ENCODE measurements around the gene MAST4.
"Not testable (repeated sequence)": the region's sequence is repeated elsewhere in the genome, so short reads cannot be mapped to it uniquely, and the experiment has no call there.

The MAST4 gene

DNA sequence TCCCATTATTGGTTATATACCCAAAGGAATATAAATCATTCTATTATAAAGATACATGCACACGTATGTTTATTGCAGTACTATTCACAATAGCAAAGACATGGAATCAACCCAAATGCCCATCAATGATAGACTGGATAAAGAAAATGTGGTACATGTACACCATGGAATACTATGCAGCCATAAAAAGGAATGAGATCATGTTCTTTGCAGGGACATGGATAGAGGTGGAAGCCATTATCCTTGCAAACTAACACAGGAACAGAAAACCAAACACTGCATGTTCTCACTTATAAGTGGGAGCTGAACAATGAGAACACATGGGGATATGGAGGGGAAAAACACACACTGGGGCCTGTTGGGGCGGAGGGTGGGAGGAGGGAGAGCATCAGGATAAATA, 99.6 kb downstream of the MAST4 start:
- not testable (repeated sequence) for H3K79me1 ChIP-seq (replicated peaks; ENCODE audit: low read length, poor library complexity, severe bottlenecking); H3K9ac ChIP-seq (ENCODE audit: low read length); H4K8ac ChIP-seq (ENCODE audit: low read length); H3K9me3 ChIP-seq (ENCODE audit: control insufficient read depth, low read length); H3K36me3 ChIP-seq (ENCODE audit: control insufficient read depth in 1 of 2, insufficient read depth in 2 of 2, low read depth in 1 of 2, low read length in 2 of 2); H2BK5ac ChIP-seq (ENCODE audit: low read depth, low read length, poor library complexity, severe bottlenecking); H3K23ac ChIP-seq (ENCODE audit: low read length in 2 of 2); H3K4me3 ChIP-seq (ENCODE audit: insufficient read depth in 1 of 2, low read depth in 1 of 2, low read length in 2 of 2); H3K27me3 ChIP-seq (ENCODE audit: control insufficient read depth in 1 of 2, insufficient read depth in 1 of 2, low read length in 2 of 2); H3K4ac ChIP-seq (ENCODE audit: low read depth in 1 of 2, low read length in 2 of 2); H2AFZ ChIP-seq (ENCODE audit: low read depth, low read length); H3K4me1 ChIP-seq (ENCODE audit: control insufficient read depth, insufficient read depth, low read depth, low read length); H3K18ac ChIP-seq (ENCODE audit: low read depth in 1 of 2, low read length in 2 of 2); H3K14ac ChIP-seq (ENCODE audit: low read length in 2 of 2); H3K4me2 ChIP-seq (ENCODE audit: low read length, poor library complexity, severe bottlenecking); H2BK15ac ChIP-seq (ENCODE audit: low read depth, poor library complexity, severe bottlenecking); H2BK12ac ChIP-seq (ENCODE audit: low read length in 2 of 2); H2AK5ac ChIP-seq (ENCODE audit: low read length, severe bottlenecking); DNase-seq; H2BK120ac ChIP-seq (ENCODE audit: low read depth, low read length); H3K27ac ChIP-seq (ENCODE audit: low read length, poor library complexity, severe bottlenecking); H4K91ac ChIP-seq (ENCODE audit: low read length)
- whole genome bisulfite sequencing = 85% methylated on average over 1 of the region's 2 CpGs

GRCh38 chr5:66697796-66698564, 101.8 kb downstream of the MAST4 start:
- 79% methylated on average over 6 of the region's 6 CpGs for WGBS

GRCh38 chr5:66701244-66701643, 105.1 kb downstream of the MAST4 start:
- Histone ChIP-seq H3K79me1 (replicated peaks; ENCODE audit: low read length, poor library complexity, severe bottlenecking) (no peaks in the 10 kb centered on the region), H2AK5ac (ENCODE audit: low read length, severe bottlenecking) (no peak overlapping the region), H3K9me3 (ENCODE audit: control insufficient read depth, low read length) (no peaks in the 10 kb centered on the region), H3K27me3 (ENCODE audit: control insufficient read depth in 1 of 2, insufficient read depth in 1 of 2, low read length in 2 of 2) (peaks cover 7 to 8% of the 10 kb centered on the region in 2 experiments), H3K4me2 (ENCODE audit: low read length, poor library complexity, severe bottlenecking) (no peak overlapping the region), H3K4me3 (ENCODE audit: insufficient read depth in 1 of 2, low read depth in 1 of 2, low read length in 2 of 2) (no peak overlapping the region), H3K14ac (ENCODE audit: low read length in 2 of 2) (no peak overlapping the region), H3K23ac (ENCODE audit: low read length in 2 of 2) (no peak overlapping the region), H3K27ac (ENCODE audit: low read length, poor library complexity, severe bottlenecking) (no peak overlapping the region), H2BK15ac (ENCODE audit: low read depth, poor library complexity, severe bottlenecking) (no peak overlapping the region), H2BK5ac (ENCODE audit: low read depth, low read length, poor library complexity, severe bottlenecking) (no peak overlapping the region), H2BK12ac (ENCODE audit: low read length in 2 of 2) (no peak overlapping the region), H3K4ac (ENCODE audit: low read depth in 1 of 2, low read length in 2 of 2) (no peak overlapping the region), H3K9ac (ENCODE audit: low read length) (no peak overlapping the region), H3K36me3 (ENCODE audit: control insufficient read depth in 1 of 2, insufficient read depth in 2 of 2, low read depth in 1 of 2, low read length in 2 of 2) (no peaks in the 10 kb centered on the region), H3K4me1 (ENCODE audit: control insufficient read depth, insufficient read depth, low read depth, low read length) (no peaks in the 10 kb centered on the region), H2BK120ac (ENCODE audit: low read depth, low read length) (no peak overlapping the region), H4K91ac (ENCODE audit: low read length) (no peak overlapping the region), H4K8ac (ENCODE audit: low read length) (no peak overlapping the region), H3K18ac (ENCODE audit: low read depth in 1 of 2, low read length in 2 of 2) (no peak overlapping the region), H2AFZ (ENCODE audit: low read depth, low read length) (no peak overlapping the region)
- 30% methylated on average over 1 of the region's 1 CpG for WGBS
- no peak for DNase-seq

More at GRCh38 chr5:66697796-66698564, 101.8 kb downstream of the MAST4 start:
- Histone ChIP-seq H2BK120ac (ENCODE audit: low read depth, low read length) (no peak overlapping the region), H3K9ac (ENCODE audit: low read length) (no peak overlapping the region), H4K8ac (ENCODE audit: low read length) (no peak overlapping the region), H2BK5ac (ENCODE audit: low read depth, low read length, poor library complexity, severe bottlenecking) (no peak overlapping the region), H3K79me1 (replicated peaks; ENCODE audit: low read length, poor library complexity, severe bottlenecking) (no peaks in the 10 kb centered on the region), H3K27me3 (ENCODE audit: control insufficient read depth in 1 of 2, insufficient read depth in 1 of 2, low read length in 2 of 2) (peaks cover 4 to 8% of the 10 kb centered on the region in 2 experiments), H4K91ac (ENCODE audit: low read length) (peak overlapping the region; percentile 15), H3K9me3 (ENCODE audit: control insufficient read depth, low read length) (no peaks in the 10 kb centered on the region), H2BK12ac (ENCODE audit: low read length in 2 of 2) (no peak overlapping the region), H3K18ac (ENCODE audit: low read depth in 1 of 2, low read length in 2 of 2) (no peak overlapping the region), H3K36me3 (ENCODE audit: control insufficient read depth in 1 of 2, insufficient read depth in 2 of 2, low read depth in 1 of 2, low read length in 2 of 2) (no peaks in the 10 kb centered on the region), H3K27ac (ENCODE audit: low read length, poor library complexity, severe bottlenecking) (no peak overlapping the region), H3K23ac (ENCODE audit: low read length in 2 of 2) (no peak overlapping the region), H2BK15ac (ENCODE audit: low read depth, poor library complexity, severe bottlenecking) (no peak overlapping the region), H2AK5ac (ENCODE audit: low read length, severe bottlenecking) (no peak overlapping the region), H2AFZ (ENCODE audit: low read depth, low read length) (no peak overlapping the region), H3K4me2 (ENCODE audit: low read length, poor library complexity, severe bottlenecking) (no peak overlapping the region), H3K4me3 (ENCODE audit: insufficient read depth in 1 of 2, low read depth in 1 of 2, low read length in 2 of 2) (no peak overlapping the region), H3K4me1 (ENCODE audit: control insufficient read depth, insufficient read depth, low read depth, low read length) (no peaks in the 10 kb centered on the region), H3K14ac (ENCODE audit: low read length in 2 of 2) (peak overlapping the region in 1 of 2 experiments; percentile 22), H3K4ac (ENCODE audit: low read depth in 1 of 2, low read length in 2 of 2) (no peak overlapping the region)
- DNase-seq = no peak

DNA sequence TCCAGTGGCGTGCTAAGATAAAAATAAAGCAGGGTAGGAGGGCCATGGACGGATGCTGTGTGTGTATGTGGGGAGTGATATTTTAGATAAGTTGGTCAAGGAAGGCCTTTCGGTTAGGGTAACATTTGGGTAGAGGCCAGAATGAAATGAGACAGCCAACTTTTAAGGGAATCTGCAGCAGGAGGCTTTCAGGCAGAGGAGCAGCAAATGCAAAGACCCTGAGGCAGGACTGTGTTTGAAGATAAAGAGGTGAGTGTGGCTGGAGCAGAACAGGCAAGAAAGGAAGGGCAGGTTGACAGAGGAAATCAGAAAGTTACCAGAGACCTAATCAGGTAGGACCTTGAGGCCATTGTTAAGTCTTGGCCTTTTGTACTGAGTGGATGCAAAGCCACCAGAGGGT, 106.2 kb downstream of the MAST4 start:
- H3K4ac ChIP-seq (ENCODE audit: low read depth in 1 of 2, low read length in 2 of 2) = no peak overlapping the region
- no peaks in the 10 kb centered on the region for H3K79me1 ChIP-seq (replicated peaks; ENCODE audit: low read length, poor library complexity, severe bottlenecking)
- H3K18ac ChIP-seq (ENCODE audit: low read depth in 1 of 2, low read length in 2 of 2) = no peak overlapping the region
- H3K14ac ChIP-seq (ENCODE audit: low read length in 2 of 2) = no peak overlapping the region
- H2AK5ac ChIP-seq (ENCODE audit: low read length, severe bottlenecking) = no peak overlapping the region
- no peak overlapping the region for H3K4me3 ChIP-seq (ENCODE audit: insufficient read depth in 1 of 2, low read depth in 1 of 2, low read length in 2 of 2)
- H3K27ac ChIP-seq (ENCODE audit: low read length, poor library complexity, severe bottlenecking) = no peak overlapping the region
- H3K4me2 ChIP-seq (ENCODE audit: low read length, poor library complexity, severe bottlenecking) = no peak overlapping the region
- H3K36me3 ChIP-seq (ENCODE audit: control insufficient read depth in 1 of 2, insufficient read depth in 2 of 2, low read depth in 1 of 2, low read length in 2 of 2) = no peaks in the 10 kb centered on the region
- H4K8ac ChIP-seq (ENCODE audit: low read length) = no peak overlapping the region
- no peak overlapping the region for H3K9ac ChIP-seq (ENCODE audit: low read length)
- no peak overlapping the region for H2AFZ ChIP-seq (ENCODE audit: low read depth, low read length)
- H2BK120ac ChIP-seq (ENCODE audit: low read depth, low read length) = no peak overlapping the region
- no peak overlapping the region for H2BK5ac ChIP-seq (ENCODE audit: low read depth, low read length, poor library complexity, severe bottlenecking)
- no peak for DNase-seq
- H3K27me3 ChIP-seq (ENCODE audit: control insufficient read depth in 1 of 2, insufficient read depth in 1 of 2, low read length in 2 of 2) = peaks cover 7 to 8% of the 10 kb centered on the region in 2 experiments
- 88% methylated on average over 3 of the region's 3 CpGs for WGBS
- no peak overlapping the region for H2BK12ac ChIP-seq (ENCODE audit: low read length in 2 of 2)
- H4K91ac ChIP-seq (ENCODE audit: low read length) = no peak overlapping the region
- no peaks in the 10 kb centered on the region for H3K9me3 ChIP-seq (ENCODE audit: control insufficient read depth, low read length)
- no peak overlapping the region for H2BK15ac ChIP-seq (ENCODE audit: low read depth, poor library complexity, severe bottlenecking)
- H3K23ac ChIP-seq (ENCODE audit: low read length in 2 of 2) = no peak overlapping the region
- no peaks in the 10 kb centered on the region for H3K4me1 ChIP-seq (ENCODE audit: control insufficient read depth, insufficient read depth, low read depth, low read length)
